CD4-positive, alpha-beta T cell treated with Interleukin-6 at 100 ng/mL for 8 hours (primary cell): ENCODE measurements around the gene PLAU.
"Not testable (repeated sequence)": the region's sequence is repeated elsewhere in the genome, so short reads cannot be mapped to it uniquely, and the experiment has no call there.

Experiments used
- DNase-seq: peaks from one replicate; pipeline ENCODE4 v3.0.0-alpha.2; 2020; ENCODE audit warnings: mixed read lengths, low spot score

Gene PLAU

DNA sequence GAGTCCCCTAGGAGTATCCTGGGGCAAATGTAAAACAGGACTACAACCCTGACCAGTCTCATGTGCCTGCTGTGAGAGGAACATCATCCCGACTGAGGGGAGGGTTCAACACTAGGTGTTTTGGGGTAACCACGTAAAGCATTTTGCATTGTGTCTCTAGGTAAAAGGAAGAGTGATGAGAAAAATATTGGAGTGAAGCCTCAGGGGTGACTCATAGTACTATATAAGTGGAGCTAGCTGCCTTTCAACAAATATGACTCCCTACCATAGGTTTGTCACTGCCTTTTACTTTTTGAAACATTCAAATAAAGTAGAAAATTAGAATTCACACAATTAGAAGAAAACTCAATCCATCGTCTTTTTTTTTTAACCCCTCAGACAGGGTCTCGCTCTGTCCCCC, 34.0 kb upstream of the PLAU start:
- no peak for DNase-seq

- no peak for DNase-seq
These were observed 33.3 kb upstream of the PLAU start for GRCh38 chr10:73877533-73878160.

- DNase-seq = no peak
These were observed 32.6 kb upstream of the PLAU start for GRCh38 chr10:73878365-73878764.

DNA sequence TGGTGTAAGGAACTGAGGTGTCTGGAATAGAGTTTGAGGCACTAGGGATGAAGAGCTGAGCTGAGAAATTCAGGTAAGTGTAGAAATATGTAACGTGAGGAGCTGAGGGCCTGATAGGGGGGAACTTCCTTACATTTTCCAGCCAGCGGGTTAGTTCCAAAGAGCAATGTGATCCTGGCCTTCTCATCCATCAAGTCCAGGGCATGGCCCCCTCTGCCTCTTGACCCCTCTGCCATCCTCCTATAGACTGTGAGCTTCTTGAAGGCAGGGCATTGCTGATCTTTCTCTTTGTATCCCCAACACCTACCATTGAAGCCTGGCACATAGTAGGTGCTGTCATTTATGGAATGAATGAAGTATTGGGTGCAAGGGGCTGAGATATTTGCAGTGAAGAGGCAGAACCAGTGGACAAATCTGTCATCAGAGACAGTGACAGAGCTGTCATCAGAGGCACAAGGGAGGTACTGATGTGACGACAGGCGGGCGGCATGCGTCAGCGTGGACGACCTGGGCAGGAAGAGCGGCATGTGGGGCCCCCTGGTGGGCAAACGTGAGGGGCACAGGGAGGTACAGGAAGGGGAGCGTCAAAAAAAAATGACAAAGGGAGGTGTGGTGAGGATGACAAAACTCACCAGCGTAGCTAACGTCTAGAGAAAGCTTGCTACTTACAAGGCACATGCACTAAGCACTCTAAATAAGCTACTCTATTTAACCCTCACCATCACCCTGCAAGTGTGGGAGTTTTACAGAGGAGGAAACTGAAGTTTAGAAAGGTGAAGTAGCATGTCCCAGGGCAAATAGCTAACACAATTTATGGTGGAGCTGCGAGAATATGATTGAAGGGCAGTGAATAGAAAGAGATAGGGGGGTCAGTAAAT, 31.4 kb upstream of the PLAU start:
- DNase-seq = peak; percentile 94

DNA sequence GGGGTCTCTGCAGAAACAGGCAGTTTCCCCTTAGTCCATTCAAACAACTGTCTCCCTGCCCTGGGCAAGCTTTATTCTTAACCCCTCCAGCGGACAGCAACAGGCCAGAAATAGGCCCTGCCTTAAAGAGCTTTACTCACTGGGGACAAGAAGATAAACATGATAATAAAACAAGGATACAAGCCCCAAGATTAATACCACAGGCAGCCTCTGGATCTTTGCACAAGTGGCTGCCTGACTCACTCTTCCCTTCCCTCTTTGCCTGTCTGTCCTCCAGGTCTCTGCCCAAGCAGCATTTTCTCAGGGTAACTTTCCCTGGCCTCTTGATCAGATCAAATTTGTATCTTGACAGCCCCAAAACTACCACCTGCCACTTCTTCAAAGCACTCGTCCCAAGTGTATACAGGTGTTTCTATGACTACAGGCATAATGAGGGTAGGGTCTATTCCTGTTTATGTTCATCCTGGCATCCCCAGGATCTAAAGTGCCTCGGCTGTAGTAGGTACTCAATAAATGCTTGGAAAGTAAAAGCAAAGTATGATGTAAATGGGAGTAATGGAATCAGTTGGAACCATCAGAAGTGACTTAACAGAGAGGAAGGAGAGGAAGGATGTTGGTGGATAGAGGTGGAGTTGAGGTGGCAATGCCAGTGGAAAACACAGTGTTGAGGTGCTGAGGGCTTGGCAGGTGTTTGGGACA, 29.6 kb upstream of the PLAU start:
- DNase-seq = no peak

GRCh38 chr10:73884017-73884416, 26.9 kb upstream of the PLAU start:
- DNase-seq = no peak

GRCh38 chr10:73886085-73886529, 24.8 kb upstream of the PLAU start:
- DNase-seq = peak; percentile 77

- DNase-seq = no peak
These were observed 24.2 kb upstream of the PLAU start for GRCh38 chr10:73886661-73887293.

DNA sequence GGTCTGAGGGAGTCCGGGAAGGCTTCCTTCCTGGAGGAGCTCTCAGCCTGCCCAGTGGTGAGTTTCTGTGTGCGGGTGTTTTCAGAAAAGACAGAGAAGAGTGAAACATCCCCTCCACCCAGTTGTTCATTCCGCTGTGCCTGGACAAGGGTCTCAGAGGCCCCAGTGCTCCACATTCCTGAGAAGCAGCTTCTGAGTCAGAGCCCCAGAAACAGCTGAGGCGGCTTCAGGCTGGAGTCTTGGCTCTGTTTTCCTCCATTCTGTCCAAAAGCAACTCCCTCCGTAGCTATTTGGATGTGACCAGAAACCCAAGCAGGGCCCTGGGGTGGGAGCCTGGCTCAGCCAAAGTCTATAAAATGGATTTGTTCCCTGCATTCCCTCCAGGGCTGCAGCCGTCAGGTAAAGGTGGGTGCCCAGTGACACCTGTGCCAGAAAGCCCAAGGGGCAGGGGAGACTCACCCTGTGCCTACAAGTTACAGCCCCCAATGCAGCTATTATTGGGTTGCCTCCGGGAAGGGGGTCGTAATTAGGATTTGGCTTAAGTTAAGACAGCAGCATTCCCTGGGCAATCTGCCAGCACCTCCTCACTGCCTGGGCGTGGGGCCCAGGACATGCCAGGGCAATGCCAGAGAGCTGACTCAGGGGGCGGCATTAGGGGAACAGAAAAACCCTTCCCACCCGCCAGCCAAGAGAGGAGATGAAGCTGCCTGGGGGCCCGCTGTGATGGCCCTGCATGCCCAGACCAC, 23.5 kb upstream of the PLAU start:
- no peak for DNase-seq

- no peak for DNase-seq
These were observed 22.4 kb upstream of the PLAU start for GRCh38 chr10:73888514-73888913.

GRCh38 chr10:73889014-73889413, 21.9 kb upstream of the PLAU start:
- DNase-seq = no peak

GRCh38 chr10:73889416-73889815, 21.5 kb upstream of the PLAU start:
- DNase-seq = not testable (repeated sequence)

DNA sequence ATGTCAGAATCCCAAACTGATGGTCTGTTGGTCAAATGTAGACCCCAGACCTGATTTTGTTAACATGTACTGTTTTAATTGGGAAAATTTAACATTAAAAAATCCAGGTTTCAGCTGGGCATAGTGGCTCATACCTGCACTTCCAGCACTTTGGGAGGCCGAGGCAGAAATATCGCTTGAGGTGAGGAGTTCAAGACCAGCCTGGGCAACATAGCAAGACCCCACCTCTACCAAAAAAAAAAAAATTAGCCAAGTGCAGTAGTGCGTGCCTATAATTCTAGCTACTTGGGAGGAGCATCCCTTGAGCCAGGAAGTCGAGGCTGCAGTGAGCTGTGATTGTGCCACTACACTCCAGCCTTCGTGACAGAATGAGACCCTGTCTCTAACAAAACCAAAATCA, 20.7 kb upstream of the PLAU start:
- no peak for DNase-seq

DNA sequence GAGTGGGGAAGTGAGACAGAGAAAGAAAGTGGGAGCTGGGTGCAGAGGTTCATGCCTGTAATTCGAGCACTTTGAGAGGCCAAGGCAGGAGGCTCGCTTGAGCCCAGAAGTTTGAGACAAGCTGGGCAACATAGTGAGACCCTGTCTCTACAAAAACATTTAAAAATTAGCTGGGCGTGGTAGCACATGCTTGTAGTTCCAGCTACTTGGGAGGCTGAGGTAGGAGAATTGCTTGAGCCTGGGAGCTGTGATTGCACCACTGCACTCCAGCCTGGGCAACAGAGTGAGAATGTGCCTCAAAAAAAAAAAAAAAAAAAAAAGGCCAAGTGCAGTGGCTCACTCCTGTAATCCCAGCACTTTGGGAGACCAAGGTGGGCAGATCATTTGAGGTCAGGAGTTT, 20.1 kb upstream of the PLAU start:
- not testable (repeated sequence) for DNase-seq

DNA sequence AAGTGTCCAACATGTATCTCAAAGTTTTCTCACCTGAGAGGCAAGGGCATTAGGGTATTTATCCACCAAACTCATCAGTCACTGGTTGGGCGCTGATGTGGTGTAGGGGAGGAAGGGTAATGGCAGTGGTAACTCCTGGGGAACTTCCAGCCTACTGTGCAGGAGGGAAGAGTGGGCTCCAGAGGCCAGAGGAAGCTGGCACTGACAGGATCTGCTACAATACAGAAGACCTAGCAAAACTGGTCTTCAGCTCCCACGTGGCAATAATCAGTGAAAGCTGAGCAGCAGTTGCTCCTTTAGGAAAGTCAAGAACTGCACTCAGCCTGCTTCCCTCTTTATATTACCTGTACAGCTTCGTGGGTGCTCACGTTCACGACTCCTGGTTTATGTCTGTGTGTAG, 19.4 kb upstream of the PLAU start:
- DNase-seq = no peak

DNA sequence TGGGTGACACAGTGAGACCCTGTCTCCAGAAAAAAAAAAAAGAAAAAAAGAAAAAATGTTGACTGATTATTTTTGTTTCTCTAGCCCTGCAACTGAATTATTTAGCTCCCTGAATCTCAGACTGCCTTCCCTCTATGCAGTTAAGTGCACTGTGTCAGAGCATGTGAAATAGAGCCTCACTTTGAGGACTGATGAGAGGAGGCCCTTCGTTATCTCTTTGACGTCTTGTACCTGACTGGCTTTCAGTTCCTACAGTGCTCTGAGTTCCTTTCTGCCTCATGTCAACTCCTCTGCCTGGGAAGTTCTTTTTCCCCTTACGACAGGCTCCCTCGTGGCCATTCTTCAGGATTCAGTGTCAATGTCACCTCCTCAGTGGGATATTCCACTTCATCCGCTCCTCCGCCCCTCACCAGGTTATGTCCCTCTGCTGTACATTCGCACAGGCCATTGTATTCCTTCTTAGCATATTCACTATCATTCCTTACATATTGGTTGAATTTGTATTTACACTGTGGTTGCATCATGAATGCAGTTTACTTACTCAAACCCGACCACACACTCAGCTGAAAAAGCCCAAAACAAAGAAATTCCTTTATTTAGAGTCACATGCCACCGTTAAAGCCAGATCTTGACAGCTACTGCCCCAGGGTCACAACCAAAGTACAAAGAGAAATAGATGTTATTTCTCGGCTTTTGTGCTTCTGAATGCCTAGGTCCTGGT, 18.5 kb upstream of the PLAU start:
- DNase-seq = no peak

DNA sequence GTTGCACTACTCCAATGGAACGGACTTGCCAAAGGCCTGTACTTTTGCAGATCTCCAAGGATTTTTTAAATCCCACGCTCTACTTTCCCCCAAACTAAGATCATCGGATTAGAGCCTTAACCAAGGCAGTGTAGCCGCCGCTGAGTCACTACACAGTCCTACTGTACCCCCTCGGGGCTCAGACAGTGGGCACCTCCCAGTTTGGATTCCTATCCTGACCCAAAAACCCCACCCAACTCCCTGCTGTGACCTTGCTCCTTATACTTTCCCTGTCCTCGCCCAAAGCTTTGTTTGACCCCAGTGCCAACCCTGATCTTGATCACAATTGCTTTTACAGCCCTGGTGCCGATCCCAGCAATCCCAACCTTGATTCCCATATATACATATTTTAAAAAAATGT, 17.5 kb upstream of the PLAU start:
- DNase-seq = no peak

GRCh38 chr10:73894245-73894971, 16.5 kb upstream of the PLAU start:
- DNase-seq = no peak

DNA sequence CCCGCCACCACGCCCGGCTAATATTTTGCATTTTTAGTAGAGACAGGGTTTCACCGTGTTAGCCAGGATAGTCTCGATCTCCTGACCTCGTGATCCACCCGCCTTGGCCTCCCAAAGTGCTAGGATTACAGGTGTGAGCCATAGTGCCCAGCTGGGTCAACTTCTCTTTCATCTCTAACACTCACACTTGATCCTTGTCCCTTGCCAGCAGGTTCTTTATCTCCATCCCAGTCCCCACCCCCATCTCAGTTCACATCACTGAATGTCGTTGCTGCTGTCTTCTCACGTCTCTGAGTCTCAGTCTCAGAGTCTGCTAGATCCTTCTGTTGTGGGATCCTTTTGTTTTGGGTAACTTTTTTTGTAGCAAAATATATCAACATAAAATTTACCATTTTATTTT, 15.6 kb upstream of the PLAU start:
- not testable (repeated sequence) for DNase-seq

GRCh38 chr10:73897693-73898092, 13.2 kb upstream of the PLAU start:
- DNase-seq = no peak
